HG03095 (cell line): Measurements from ENCODE around the gene MAP7.
A peak's percentile ranks its signal among the peaks of the same experiment; 100 is the strongest.
"Not testable (repeated sequence)": the region's sequence is repeated elsewhere in the genome, so short reads cannot be mapped to it uniquely, and the experiment has no call there.

Experiments
- ATAC-seq: cut with Tn5 transposase; IDR thresholded peaks from one replicate; pipeline ENCODE4 v1.9.1; 2021; ENCODE audit warnings: moderate library complexity; ENCODE audit not compliant: unreplicated experiment

Gene MAP7

DNA sequence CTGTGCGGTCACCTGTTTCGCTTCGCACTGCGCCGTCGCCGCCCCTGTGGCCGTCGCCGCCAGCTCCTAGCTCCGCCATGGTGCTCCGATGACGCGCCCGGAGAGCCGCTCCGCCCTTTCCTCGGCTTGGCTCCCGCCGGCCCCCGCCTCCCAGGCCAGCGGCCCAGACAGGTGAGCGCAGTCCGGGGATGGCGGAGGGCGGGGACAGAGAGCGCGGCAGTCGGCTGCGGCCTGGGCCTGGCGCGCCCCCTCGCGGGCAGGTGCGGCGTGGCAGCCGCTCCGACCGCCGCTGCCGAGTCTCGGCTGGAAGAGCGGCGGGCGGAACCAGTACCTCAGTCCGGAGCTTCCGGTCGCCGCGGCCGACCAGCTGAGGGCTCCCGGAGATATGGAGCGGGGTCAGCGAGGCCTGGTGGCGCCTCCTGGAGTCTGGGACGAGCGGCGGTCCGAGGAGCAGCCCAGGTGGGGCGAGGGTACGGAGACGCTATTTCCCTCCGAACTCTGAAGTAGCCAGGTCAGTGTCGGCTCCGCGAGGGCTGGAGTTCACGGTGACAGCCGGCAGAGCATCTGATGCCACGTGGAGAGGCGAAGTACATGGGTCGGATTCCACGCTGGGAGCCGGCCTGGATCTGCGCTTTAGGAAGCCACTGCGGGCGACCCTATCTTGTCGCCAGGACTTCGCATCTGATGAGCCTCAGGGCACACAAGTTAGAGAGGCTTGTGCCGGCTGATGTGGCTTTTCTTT is at the start of gene MAP7:
Gene MAP7, minus strand, starts transcription at position 93 of the 742 bp plus-strand sequence. Its CDS starts 14 bp downstream, at position 79.
- ATAC-seq: peak; percentile 69

DNA sequence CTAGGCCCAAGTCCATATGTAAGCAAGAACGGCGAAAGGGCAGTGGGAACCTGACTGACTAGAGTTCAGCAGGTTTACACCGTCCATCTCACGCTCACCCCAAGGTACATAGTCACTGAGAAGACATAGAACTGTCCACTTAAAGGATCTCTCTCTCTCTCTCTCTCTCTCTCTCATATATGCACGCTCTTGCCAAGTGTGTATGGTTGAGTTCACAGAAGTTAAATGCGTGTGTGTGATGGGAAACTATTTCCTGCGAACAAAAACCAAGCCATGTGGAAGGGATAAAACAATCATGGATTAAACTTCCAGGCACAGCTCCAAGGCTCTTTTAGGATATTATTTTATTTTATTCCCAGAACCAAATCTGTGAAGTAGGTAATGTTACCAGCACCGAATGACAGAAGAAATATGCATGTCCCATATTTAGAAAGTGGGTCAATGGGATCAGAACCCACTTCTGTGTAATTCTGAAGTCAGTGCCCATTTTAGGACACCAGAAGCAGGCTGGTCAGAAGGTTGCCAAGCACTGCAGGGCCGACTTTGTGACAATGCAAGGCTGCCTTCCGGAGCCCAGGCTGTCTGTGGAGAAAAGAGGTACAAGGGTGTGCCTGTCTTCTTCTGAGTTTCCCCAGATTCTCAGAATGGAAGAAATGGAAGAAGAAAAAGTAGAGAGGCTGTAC is 49.2 kb upstream of the MAP7 start:
- ATAC-seq: no peak

DNA sequence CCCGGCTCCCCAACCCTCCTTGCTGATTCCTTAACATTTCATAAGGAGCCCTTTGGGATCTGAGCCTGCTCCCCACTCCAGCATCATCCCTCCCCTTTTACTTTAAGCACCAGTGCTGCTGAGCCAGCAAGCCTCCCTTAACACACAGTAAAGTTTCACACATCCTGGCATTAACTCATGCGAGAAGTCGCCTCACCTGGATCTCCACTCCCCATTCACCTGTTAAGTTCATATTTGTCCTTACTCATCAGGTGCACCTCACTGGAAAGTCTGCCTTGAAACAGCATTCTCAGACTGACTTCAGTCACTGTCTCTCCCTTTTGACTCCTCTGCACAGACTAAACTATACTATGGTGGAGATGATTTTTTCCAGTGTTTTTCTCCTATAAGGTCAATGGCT is 47.8 kb upstream of the MAP7 start:
- ATAC-seq: no peak

DNA sequence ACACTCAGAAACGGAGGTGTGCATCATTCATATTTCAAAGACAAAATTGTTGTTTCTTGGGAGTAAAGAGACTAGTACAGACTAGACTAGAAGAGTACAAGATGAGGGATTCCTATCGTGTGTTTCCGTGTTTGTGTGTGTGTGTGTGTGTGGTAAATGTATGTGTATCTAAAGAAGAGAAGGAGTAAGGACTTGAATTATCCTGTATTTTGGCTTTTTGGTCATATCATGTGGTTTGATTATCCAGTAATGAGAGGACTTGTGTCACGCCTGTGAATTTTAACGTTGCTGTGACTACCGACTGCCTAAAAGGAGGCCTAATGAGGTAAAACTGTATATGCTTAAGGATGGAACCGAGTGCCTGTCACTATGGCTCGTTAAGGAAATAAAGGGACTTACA is 44.4 kb upstream of the MAP7 start:
- ATAC-seq: no peak

DNA sequence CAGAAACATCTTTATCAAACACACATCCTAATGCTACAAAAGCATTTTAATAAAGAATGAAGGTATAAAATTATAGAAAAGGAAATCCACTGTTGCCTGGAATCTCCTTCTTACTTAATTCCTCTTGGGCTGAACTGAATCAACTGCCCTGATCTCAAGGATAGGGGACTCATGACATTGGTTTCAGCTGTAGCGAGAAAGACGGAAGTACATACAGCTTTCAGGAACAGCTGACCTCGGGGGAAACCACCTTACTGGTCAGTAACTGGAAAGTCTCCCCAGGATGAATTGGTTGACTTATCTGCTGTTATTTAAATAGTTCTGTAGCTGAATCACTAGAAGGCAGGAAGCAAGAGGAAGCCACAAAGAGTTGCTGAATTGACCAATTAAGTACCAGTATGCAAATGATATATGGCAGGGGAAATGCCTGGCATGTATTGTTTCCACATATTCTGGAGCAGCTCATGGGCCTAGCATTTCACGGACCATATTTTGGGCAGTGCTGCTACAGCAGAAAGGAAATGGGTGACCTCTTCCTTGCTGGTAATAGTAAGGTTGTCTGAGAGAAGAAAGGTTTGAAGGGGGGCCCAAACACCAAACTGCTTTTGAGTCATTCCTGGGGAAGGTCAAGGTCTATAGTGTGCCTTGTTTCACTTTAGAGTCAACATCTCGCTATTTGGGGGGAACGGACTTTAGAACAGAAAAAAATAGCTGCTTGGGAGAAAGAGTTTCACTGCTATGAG is 43.7 kb upstream of the MAP7 start:
- peak; percentile 96 for ATAC-seq

DNA sequence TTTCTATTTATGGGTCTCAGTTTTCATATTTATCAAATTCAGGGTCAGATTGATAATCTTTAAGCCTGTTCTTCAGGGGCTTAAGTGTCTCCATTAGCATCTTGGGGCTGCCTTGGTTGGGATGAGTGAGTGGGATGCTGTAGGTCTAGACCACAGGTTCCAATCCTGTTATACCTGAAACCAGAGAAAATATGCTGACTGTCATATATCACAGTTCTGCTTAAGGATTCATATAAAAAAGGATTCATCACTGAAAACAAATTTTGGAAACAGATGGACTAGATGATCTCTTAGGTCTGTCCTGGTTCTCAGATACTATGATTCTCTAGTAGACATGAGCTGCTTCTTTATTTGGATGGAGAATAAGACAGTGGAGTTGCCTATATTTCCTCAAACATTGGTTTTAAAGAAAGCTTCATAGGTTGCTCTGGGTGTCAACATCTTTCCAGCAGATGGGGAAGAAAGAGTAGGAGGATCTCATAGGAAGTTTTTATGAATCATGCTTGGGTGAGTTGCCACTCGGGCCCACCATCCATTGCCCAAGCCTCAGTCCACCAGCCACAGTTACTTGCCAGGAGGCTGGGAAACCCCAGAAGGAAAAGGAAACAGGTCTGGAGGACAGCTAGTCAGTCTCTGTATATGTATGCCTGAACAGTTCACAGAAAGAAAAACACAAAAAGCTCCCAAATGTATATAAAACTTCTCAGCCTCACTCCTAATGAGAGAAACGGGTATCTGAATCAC is 42.9 kb upstream of the MAP7 start:
- ATAC-seq: no peak

DNA sequence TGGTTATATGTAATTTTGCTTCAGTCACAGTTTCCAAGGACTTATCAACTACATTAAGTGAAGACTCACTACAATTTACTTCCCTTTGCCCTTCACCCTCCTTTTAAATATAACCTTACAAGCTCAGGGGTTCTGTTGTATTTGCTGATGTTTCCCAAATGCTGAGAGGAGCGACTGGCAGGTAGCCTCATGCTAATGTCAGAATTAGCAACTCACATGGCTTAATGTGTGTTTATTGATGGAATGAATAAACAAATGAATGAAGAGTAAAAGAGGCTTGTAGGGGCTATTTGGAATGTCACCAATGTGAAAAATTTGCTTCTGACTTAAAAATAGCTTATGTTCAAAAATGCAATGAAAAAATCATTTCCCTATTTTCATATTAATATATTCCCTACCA is 41.4 kb upstream of the MAP7 start:
- ATAC-seq: no peak

DNA sequence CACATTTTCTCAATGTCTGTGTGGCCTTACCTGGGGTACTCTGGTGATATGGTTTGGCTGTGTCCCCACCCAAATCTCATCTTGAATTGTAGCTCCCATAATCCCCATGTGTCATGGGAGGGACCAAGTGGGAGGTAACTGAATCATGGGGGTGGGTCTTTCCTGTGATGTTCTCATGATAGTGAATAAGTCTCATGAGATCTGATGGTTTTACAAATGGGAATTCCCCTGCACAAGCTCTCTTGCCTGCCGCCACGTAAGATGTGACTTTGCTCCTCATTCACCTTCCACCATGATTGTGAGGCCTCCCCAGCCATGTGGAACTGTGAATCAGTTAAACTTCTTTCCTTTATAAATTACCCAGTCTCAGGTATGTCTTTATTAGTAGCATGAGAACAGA is 40.6 kb upstream of the MAP7 start:
- not testable (repeated sequence) for ATAC-seq

DNA sequence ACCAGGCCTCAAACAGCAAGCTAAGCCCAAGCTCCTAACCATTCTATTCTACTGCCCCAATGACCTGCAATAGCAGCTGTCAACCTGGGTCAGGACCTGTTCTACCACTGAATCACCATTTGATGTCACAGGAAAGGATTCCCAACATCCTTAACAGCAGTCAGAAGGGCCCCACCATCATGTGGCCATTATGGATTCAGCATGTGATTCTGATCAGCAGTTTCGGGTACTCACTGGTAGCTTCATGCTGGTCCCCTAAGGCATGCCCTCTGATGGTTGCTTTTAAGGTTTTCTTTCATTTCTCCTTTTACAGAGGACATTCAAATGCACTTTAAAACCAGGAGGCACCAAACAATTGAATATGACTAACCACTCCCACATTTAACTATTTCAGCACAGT is 37.3 kb upstream of the MAP7 start:
- no peak for ATAC-seq

DNA sequence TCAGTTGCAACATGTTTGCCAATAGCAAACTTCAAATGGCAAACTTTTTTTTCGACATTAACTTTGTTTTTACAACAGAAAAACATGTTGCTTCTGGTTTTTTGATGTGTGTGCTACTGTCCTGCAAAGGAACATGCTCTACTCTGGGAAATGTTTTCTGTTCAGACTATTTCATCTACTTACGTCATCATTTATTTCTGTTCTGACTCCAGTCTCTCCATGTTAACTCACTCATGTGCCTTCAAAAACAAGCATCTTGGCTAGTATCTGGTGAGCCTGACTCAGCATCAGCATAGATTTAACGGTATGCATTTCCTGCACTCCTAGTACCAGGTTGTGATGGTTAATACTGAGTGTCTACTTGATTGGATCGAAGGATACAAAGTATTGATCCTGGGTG is 36.1 kb upstream of the MAP7 start:
- ATAC-seq: no peak

DNA sequence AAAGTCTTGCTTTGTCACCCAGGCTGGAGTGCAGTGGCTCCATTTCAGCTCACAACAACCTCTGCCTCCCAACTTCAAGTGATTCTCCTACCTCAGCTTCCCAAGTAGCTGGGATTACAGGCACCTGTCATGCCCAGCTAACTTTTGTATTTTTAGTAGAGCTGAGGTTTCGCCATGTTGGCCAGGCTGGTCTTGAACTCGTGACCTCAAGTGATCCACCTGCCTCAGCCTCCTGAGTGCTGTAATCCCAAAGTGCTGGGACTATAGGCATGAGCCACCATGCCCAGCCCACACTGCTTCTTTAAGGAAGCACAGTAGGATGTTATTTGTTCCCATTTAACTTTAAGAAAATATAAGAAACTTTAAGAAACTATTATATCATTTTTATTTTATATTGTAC is 35.3 kb upstream of the MAP7 start:
- ATAC-seq: not testable (repeated sequence)

DNA sequence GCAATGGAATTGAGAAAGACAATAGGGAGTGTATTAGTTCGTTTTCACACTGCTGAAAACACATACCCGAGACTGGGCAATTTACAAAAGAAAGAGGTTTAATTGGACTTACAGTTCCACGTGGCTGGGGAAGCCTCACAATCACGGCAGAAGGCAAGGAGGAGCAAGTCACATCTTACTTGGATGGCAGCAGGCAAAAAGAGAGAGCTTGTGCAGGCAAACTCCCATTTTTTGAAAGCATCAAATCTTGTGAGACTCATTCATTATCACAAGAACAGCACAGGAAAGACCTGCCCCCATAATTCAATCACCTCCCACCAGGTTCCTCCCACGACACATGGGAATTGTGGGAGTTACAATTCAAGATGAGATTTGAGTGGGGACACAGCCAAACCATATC is 34.1 kb upstream of the MAP7 start:
- ATAC-seq: not testable (repeated sequence)

DNA sequence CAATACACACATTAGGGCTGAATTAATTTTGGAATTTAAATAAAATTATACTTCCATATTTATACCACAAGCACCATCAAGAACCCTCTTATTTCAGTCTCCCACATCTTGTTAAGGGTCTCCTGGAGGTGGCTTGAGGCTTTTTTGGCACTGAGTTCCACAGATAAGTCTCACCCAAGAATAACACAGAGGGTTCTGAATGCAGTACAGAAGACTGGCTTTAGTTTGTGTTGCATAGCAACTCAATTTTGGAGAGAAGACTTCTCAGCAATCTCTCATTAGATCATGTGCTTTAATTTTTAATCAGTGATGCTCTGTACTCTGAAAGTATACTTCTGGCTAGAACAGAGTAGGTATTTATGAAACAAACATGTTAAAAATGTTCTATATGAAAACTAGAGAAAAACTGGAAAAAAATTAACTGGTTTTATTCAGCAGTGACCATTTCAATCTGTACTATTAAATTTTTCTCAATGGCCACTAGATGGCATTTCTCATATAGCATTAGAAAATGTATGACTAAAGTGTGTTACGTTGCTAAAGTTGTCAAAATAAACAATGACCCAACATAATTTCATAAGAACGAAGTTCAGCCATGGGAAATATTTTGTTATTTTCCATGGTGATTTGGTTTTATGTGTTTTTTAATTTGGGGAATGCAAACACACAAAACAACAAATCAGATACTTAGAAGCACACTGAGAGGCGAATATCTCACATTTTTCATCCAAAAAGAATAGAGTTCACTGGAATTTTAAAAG is 32.7 kb upstream of the MAP7 start:
- ATAC-seq: no peak

DNA sequence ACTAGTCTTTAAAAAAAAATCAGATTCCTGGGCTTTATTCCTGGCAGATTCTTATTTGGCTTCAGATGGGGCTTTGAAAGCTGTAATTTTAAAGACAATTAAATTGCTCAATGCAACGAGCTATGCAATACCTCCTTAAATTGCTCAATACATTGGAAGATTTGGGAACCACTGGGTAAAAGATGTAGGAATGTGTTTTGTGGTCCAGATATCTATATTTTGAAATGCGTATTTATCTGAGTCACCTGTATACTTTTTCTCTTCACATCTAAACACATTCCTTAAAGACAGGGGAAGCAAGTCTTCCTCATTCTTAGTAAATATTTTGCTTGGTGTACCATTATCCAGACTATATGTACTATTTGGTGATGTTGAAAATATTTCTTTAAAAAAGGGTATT is 29.6 kb upstream of the MAP7 start:
- no peak for ATAC-seq

DNA sequence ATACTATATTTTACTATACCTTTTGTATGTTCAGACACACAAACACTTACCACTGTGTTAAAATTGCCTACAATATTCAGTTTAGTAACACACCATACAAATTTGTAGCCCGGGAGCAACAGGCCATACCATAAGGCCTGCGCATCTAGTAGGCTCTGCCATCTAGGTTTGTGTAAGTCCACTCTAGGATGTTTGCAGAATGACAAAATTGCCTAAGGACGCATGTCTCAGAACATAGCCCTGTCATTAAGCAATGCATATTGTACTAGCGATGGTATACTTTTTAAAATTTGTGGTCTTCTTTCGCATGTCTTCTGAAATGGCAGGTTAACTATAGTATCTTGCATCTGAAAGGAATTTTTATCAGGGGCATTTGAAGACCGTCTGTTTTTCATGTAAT is 26.6 kb upstream of the MAP7 start:
- no peak for ATAC-seq

DNA sequence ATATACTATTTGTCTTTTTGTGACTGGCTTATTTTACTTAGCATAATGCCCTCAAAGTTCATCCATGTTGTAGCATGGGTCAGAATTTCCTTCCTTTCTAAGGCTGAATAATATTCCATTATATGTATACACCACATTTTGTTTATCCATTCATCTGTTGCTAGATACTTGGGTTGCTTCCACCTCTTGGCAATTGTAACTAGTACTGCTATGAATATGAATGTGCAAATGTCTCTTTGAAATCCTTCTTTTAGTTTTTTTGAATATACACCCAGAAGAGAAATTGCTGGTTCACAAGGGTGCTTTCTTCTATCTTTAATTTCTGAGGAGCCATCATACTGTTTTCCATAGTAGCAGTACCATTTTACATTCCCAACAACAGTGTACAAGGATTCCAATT is 21.3 kb upstream of the MAP7 start:
- ATAC-seq: no peak

DNA sequence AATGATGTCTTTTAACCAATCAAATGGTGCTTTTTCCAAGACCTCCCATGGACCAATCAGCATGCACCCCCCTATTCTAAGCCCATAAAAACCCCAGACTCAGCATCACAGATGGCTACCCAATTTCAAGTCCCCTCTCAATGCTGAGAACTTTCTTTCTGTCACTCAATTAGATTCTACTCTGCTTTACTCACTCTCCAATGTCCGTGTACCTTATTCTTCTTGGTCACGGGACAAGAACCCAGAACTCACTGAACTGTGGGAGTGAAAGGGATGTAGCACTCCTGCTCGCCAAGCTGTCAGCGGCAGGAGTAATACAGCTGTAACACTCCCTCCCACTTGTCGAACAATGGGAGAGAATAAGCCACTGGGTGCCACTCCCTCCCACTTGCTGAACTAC is 20.8 kb upstream of the MAP7 start:
- ATAC-seq: no peak

DNA sequence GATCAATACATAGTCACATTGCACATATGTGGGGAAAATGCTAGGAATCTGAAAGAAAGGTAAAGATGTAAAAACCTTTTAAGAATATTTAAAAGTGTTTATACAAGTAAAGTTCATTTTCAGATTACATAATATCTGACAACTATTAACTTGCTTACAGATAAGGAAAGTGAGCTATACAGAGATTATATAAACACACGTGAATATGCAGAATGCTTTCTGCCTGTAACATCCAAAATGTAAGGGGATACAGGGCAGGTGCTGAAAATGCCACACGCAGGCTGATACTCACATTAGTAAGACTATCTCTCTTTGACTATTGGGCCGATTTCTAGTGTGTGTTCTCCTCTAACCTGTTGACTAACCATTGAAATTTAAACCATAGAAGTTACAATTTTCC is 17.9 kb upstream of the MAP7 start:
- no peak for ATAC-seq

DNA sequence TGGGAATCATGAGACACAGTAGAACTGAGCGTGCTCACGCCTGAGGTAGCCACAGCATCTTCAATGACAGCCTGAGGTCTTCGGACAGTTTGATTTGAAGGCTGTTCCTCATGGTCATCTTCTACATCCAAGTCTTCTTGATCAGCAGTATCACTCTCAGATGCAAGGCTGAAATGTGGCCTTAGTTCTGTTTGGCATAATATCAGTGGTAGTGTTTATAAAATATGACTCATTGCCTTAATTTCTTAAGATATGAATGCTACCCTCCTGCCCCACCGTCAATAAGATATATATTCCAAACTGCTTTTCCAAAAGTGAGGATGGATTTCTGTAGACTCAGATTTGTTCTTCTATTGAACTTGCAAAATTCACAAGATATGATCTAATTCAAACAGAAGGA is 17.5 kb upstream of the MAP7 start:
- ATAC-seq: no peak

DNA sequence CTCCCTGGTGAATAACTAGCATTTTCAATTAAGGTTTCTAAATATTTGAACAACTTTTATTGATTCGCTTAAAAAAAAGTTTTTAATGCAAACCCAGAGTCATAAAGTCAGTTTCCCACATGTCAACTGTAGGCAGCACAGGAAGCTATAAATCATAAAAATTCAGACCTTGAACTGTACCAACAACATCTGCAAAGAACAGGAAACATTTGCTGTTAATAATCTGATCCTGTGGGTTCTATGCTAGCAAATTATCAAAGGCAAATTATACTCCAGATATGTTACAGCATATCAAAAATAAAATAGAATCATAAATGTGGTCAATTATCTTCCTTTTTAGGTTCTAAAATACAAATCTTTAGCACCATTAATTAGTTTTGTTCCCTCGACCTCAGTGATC is 16.6 kb upstream of the MAP7 start:
- no peak for ATAC-seq
